Posterior cingulate gyrus (tissue), 11 donors: ENCODE measurements around the gene COMT.

Experiments
- DNase-seq, 10 donors: peaks; one replicate each; pipeline versions ENCODE4 v3.0.0 to v3.0.0-alpha.2; 2020 to 2021; ENCODE audit warnings: mixed read lengths in 3 of 10
- intact Hi-C: fragments of 100-400 bp; cut with DNase I; formaldehyde crosslinking; loops from one replicate; pipeline ENCODE4 v1.15.1; 2023

COMT gene

GRCh38 chr22:19976671-19977070 is 35.1 kb downstream of the COMT start:
- DNase-seq: no peak
- intact Hi-C loops: loop anchor here (10.0 kb wide), 1 partner anchor 138 kb away; the partner anchor contains the start of genes RANBP1 and TRMT2A

DNA sequence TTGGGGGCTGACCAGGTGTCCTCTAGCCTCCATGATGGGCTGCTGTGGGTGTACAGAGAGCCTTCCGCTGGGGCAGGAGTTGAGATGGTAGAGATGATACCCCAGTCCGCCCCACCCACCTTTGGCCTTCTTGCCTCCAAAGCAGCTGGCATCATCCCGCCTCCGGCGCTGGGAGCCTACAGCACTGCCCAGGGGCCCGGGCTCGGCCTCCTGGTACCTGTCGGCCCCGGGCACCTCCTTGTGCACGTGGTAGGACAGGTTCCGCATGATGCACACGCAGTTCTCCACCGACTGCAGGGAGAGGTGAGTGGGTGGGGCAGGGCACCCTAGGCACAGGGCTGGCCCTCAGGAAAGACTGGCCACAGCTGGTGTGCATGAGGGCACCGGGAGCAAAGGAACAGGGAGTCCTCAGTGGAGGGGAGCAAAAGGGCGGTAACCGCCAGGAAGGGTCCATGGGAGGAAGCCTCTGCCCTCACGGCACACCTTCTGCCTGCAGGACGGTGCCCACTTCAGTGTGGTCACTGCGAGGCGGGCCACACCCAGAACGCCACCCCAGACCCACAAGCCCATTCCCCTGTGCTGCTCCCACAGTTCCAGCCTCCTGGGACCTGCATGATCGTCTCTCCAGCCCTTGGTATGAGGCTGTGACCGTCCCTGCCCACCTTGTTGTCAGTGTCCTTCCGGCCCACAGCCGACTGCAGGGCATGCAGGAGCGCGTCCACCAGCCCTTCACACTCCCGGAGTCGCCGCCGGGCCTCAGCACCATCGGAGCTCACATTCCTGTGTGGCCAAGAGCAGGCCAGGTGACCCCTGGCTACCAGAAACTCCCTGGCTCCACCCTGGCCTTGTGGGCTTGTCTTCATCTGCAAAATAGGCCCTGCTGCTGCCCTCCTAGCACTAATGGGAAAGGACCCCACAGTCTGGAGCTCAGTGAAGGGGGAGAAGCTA is 36.0 kb downstream of the COMT start:
- intact Hi-C loops: loop anchor here (10.0 kb wide), 1 partner anchor 137 kb away; the partner anchor contains the start of genes RANBP1 and TRMT2A

GRCh38 chr22:19978748-19979147 is 37.2 kb downstream of the COMT start:
- intact Hi-C loops: loop anchor here (10.0 kb wide), 1 partner anchor 136 kb away; the partner anchor contains the start of genes RANBP1 and TRMT2A
- no peak for DNase-seq

More for the DNA sequence above, 36.0 kb downstream of the COMT start:
- DNase-seq: no peak

DNA sequence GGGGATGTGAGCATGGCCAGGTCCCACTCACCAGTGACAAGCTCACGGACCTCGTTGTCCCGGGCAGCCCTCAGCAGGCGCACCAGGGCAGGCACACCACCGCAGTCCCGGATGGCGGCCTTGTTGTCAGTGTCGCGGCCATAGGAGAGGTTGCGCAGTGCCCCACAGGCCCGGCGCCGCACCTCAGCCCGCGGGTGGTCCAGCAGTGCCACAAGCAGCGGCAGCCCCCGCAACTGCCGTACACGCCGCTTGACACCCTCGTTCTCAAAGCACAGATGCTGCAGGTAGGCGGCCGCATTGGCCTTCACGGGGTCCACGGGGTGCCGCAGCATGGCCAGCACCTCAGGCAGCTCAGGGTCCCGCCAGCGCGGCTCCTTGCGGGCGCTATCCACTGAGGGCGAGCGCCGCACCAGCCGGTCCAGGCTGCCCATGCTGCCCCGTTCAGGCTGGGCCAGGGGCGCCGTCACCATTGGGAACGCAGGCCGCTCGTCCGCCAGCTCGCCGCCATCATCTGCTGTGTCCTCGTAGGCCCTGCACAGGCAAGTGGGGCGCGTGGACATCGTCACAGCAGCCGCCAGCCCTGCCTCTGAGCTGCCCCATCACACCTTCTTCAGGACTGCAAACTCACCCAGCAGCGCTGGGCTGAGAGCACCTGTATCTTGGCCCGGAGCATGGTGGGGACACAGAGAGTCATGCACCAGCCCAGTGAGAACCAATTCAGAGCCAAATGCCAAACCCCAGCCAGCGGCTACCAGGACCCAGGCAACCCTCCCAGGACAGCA is 38.3 kb downstream of the COMT start:
- intact Hi-C loops: loop anchor here (10.0 kb wide), 1 partner anchor 135 kb away; the partner anchor contains the start of genes RANBP1 and TRMT2A
- peak in 1 of 10 donors; percentile 74 for DNase-seq

- intact Hi-C loops: no loop called here
- DNase-seq: peak in 2 of 10 donors; percentile 55 to 76
These were observed 39.2 kb downstream of the COMT start for GRCh38 chr22:19980766-19981165.

DNA sequence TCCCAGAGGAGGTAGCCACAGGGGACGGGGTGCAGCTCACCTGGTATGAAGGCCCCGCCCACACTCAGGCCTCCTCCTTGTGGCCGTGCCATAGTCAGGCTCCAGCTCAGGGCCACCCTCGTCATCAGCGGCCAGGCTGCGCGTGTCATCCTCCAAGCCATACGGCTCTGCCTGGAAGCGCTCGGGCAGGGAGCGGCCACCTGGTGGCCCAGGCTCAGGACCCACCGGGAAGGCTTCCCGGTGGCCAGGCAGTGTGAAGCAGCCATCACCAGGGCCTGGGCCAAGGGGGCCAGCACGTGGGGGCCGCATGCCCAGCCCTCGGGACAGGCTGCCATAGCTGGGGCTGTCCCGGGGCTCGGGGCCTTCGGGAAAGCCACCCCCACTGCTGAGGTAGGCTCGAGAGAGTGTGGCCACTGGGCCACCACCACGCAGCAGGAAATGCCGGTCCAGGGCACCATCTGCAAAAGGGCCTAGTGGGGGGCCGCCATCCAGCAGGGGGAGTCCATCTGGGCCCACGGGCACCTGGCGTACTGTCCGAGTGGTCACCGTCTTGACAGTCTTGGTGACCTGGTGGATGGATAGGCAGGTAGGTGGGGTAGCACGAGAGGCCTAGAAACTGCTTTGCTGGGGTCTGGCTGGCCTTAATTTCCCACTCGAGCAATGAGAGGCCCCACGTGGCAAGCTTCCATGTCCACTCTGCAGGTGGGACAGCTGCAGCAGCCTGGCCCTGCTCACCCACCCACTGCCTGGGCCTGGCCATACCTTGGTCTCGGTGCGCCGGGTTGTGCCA is 39.8 kb downstream of the COMT start:
- DNase-seq: peak in 2 of 10 donors; percentile 69 to 87
- intact Hi-C loops: no loop called here

GRCh38 chr22:19981961-19982920 is 40.7 kb downstream of the COMT start:
- intact Hi-C loops: no loop called here
- peak in 2 of 10 donors; percentile 72 to 77 for DNase-seq

GRCh38 chr22:19982991-19983578 is 41.5 kb downstream of the COMT start:
- intact Hi-C loops: no loop called here
- peak in 2 of 10 donors; percentile 68 to 72 for DNase-seq

DNA sequence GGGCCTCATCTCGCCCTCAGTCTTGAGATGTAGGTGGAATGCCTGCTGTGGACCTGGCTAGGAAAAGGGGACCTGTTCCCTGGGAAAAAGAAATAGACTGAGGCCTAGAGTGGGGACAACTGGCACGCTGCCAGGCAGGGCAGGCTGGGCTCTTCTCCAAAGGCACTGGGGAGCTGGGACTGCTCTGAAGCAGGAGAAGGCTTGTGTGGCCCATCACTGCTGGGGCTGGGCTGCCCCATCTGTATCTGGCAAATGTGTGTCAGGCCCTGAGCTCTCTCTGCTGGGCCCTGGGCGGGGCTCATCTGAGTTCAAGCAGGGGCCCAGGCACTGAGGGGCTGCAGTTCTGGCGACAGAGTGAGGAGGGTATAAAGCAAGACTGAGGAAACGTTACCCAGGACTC is 42.2 kb downstream of the COMT start:
- DNase-seq: peak in 3 of 10 donors; percentile 40 to 87 (median 75)
- intact Hi-C loops: no loop called here

- peak in 3 of 10 donors; percentile 54 to 90 (median 88) for DNase-seq
- intact Hi-C loops: no loop called here
These were observed 42.7 kb downstream of the COMT start for GRCh38 chr22:19984201-19984753.

GRCh38 chr22:19984851-19985811 is 43.6 kb downstream of the COMT start:
- intact Hi-C loops: no loop called here
- DNase-seq: peak in 2 of 10 donors; percentile 61 to 80

GRCh38 chr22:19986011-19986409 is 44.4 kb downstream of the COMT start:
- DNase-seq: peak in 2 of 10 donors; percentile 51 to 57
- intact Hi-C loops: no loop called here

DNA sequence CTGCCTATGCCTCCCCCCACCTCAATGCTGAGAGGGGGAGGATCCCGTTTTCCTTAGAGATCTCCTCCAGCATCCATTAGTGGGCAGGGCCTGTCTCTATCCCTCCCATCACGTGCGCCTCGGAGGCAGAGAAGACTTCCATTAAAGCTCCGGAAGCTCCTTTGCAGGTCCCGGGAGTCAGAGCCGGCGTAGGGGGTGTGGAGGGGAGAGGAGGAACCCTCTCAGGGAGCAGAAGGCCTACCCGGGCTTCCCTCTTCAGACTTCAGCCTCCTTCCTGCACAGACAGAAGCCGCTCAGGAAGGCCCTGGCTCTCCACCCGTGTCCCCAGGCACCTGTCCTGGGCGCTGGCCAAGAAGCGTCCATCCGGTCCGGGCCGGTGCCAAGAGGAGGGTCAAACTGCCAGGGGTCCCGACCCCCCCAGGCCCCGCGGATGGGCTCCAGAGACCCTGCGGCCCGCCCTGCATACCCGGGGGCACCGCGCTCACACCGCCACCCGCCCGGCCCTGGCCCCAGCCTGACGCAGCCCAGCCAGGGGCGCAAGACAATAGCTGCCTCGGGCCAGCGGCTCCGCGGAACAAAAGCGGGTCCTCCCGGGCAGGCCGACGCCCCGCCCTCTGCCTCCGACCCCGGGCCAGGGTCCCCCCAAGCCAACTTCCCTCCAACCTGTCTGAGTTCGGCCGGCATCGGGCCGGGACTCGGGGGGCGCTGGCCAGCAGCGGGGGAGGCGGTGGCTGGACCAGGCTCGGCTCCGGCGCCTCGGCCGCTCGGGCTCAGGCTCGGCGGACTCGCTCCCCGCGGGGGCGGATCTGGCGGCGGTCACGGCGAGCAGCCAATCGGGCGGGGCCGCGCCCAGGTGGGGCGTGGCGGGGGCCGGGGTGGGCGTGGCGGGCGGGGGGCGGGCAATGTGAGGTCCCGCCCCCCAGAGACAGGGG is 45.1 kb downstream of the COMT start:
- intact Hi-C loops: no loop called here
- DNase-seq: peak; percentile 43 to 95 (median 67)

DNA sequence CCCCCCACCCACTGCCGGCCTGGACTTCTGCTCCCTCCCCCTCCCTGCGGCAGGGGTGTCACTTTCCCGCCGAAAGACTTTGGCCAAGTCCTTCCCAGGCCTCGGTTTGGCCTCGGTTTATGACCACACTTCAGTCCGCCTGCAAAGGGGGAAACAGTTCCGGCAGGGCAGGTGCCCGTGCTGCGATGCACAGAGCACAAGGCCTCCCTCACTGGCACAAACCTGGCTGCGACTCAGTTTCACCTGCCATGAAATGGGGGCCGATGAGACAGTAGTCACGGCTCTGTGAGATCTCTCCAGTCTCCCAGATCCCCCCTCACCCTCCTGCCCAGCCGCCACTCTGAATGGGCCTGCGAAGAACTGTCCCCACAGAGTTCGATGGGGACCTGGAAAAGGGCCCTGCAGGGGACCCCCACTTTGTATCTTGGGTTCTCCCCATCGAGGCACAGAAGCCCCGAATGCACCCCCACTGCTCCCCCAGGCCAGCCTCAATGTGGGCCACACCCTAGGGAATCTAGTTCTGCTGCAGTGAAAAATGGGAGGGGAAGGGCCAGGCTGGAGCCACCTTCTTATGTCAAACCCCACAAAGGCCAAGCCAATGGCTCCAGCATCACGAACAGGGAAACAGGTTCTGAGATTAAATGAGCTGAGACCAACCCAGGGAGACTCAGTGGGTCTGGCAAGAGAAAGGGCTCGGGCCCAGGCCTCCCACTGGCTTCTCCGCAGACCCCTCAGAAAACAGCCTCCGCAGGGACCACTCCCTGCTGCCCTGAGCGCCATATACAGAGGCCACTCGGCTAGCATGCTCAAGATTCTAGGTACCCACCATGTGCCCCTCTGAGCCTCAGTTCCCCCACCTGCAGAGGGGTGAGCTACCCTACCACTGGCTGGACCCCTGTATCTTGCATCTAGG is 46.1 kb downstream of the COMT start:
- peak in 2 of 10 donors; percentile 73 to 80 for DNase-seq
- intact Hi-C loops: no loop called here

DNA sequence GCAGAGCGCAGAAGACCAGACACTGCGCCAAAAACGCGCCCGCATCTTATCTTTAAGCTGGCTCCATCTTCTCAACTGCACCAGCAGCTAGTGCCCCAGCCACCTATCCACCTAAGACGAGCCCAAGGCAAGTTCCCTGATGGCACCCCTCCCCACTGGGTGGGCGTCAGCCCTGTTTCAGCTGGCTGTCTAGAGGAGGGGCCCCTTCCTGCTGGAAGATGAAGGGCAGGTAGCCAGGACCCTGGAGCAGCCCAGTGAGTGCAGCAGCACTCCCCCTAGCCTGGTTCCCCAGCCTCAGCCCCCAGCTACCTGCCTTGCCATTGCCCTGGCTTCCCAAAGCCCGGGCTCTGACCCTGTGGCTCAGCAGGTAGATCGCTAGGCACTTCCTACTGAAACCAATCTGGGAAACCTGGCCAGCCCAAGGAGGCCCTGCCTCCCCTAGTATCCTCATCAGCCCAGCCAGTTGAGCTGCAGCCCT is 46.8 kb downstream of the COMT start:
- intact Hi-C loops: no loop called here
- DNase-seq: peak in 2 of 10 donors; percentile 69 to 75
